Inferior parietal cortex (tissue), 1 donor: Measurements from ENCODE around the gene NUDT9.
"Not testable (repeated sequence)": the region's sequence is repeated elsewhere in the genome, so short reads cannot be mapped to it uniquely, and the experiment has no call there.

ENCODE experiments used
- DNase-seq: peaks from one replicate; pipeline ENCODE4 v3.0.0-alpha.2; 2016; ENCODE audit errors: extremely low spot score

The NUDT9 gene

DNA sequence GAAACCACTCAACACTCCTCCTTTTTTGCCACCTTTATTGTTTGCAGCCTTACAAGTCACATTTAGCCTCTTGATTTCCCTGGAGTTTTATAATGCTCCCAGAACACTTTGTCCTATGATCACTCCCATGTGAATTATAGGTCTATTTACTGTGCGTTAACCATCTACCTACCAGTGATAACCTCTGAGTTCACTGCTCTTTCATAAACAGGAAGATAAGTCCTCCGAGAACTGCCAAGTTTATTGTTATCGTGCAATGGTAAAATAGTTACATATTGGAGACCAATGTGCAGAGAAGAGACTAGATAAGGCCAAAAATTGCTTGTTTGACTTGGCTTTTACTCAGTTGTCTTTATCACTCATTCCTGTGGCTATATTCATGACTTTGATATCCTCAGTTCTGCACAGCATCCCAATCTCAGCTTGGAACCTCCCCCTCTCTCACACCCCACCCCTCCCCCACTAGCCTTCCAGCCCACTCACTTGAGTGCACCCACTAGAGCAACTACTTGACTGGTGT, 12.9 kb upstream of the NUDT9 start:
- DNase-seq, result no peak

DNA sequence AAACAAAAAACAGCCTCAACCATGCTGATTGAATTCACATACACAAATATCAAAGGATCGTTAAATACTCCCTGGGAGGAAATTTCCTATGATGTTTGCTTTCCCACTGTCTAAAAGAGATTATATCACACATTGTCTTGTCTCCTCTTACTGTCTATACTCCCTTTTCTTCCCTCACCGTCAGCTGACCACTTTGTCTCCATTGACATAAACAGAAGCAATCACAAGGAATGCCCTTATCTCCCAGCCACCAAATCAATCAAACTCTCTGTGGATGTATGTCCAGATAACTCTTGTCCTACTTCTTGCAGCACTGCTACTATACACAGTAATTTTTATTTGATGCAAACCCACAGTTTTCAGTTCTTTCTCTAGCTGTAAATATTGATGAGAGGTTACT, 12.2 kb upstream of the NUDT9 start:
- DNase-seq, result no peak

DNA sequence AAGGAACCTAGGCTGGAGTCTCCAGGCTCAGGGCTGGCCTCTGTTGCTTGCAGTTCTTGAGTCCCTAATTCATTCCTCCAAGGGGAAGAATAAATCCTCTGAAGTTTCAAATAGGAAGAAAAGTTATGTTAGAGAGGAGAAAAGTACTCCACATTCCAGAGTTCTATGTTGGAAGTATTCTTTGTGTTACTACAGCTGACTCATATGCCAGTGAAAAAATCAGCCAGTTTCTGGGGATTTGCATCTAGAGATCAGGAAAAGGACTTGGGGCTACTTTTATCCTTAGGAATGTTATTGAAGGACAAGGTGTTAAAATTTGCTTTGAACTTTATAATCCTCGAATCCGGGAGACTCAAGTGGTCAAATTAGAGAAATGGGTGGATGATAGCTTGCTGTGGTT, 11.7 kb upstream of the NUDT9 start:
- no peak for DNase-seq

DNA sequence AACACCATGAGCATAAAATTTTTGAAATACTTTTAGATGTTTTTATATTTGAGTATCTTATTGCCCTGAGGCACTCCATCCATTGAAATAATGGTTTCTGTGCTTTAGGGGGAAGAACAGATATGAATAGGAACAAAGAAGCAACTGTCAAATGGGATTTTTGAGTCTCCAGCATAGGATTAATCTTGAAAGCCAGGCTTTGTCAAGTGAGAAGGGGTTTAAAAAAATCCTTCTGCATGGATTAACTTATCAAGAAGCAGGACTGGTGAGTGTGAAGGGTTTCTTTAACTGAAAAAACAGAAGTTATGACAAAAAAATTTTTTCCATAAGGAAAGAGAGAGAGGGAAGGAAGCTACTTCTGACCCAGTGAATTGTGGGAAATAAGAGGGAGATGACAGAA, 7.6 kb upstream of the NUDT9 start:
- no peak for DNase-seq

DNA sequence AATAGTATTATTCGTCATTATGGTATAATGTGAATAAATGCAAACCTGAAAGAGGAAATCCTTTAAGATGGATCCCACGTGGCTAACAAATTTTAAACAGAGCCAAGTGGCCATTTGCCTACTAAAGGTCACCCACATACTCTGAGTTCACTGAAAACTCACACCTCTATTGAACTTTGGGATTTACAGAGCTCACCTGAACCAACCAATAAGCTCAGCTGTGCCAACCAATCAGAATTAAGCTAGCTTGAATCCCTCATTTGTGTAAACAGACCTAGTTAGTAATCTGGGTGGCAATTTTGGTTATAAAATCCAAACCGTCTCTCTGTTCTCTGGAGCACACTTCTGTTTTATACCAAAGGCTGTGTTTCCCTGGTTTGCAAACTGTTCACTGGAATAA, 5.4 kb upstream of the NUDT9 start:
- DNase-seq, result no peak

DNA sequence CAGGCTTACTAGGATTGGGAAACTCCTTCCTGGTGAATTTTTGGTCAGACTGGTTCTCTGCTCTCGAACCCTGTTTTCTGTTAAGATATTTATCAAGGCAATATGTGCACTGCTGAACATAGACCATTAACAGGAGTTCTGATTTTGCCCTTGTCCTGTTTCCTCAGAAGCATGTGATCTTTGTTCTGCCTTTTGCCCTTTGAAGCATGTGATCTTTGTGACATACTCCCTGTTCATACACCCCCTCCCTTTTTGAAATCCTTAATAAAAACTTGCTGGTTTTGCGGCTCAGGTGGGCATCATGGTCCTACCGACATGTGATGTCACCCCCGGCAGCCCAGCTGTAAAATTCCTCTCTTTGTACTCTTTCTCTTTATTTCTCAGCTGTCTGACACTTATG, 4.0 kb upstream of the NUDT9 start:
- not testable (repeated sequence) for DNase-seq

DNA sequence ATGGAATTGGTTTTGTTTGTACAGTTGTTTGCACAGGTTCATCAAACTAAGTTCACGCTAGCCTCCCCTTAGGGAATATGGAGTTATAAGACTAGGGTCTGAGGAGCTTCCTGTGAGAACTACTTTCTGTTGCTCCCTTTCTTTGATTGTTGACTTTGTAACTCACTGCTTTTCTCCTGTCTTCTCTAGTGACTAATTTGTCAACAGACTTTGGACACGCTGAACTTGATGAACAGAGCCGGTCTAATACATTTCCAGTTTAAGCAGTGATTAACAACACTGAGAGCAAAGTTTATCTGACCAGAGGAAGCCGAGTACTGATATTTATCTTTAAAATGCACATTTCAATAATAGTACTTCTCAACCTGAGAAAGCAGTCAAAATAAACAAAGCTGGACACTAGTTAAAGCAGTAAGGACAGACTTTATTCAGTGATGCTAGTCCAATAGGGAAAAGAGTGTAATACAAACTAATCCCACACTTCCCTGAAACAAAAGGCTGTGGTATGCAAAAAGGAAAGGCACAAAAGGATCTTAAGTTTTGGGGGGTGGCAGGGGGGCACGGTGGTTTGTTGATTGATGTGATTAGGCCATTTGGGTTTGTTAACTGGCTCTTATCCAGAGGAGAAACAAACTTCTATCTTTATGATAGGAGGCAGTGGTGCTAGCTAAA, 2.7 kb upstream of the NUDT9 start:
- DNase-seq, result no peak

DNA sequence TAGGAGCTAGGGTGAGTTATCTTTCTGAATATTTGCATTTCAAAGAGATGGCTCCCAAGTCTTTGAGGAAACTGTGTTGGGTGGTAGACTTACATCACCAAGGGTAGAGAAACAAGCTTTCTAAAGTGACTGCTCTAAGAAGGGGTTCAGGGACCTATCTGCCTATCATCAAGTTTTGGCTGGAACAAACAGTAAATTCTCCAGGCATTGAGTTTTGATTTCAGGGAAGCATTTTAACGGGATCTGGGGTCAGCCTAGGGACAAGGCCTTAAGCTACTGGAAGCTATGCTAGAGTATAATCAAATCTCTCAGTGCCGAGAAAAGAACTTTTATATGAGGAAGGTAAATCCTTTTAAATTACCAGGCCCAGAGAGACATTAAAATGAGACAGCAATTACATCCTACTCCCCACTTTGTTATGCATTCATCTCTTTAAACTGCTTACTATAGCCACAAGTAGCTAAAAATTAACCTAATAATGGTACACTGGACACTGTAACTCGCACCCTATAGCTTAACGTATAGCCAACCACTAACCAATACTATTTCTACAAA, 2.0 kb upstream of the NUDT9 start:
- no peak for DNase-seq

DNA sequence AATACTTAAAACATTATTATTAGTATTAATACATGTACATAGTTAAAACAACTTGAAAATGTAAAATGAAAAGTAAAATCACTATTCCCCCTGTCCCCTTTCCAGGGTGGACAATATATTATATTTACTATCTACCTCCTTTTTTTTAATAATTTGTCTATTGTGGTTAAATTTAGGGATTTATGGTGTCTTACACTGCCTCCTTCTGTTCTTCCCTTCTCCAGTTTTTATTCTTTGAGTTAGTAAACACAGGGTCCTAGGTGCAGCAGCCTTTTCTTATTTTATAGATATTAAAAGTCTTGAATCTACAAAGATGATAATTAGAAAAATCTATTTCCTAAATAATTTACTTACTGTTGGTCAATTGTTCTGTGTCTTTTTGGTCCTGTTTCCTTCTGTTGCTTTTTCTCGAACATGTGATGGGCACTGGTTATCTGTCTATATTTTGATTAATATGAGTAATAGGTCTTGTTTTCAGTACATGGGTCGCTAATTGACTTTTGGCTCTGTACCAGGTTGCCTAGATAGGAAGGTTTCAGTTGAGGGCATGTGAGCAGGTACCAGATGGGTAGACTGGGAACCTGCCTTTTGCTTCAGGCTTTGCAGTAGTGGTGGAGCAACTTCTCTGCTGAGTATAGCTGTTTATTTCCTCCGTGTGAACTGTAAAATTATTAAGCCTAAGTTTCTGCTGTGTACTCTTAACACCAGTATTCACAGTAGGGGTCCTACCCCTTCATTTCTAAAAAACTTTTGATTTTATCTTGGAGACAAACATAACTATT, 1.1 kb downstream of the NUDT9 start:
- peak; percentile 14 for DNase-seq

DNA sequence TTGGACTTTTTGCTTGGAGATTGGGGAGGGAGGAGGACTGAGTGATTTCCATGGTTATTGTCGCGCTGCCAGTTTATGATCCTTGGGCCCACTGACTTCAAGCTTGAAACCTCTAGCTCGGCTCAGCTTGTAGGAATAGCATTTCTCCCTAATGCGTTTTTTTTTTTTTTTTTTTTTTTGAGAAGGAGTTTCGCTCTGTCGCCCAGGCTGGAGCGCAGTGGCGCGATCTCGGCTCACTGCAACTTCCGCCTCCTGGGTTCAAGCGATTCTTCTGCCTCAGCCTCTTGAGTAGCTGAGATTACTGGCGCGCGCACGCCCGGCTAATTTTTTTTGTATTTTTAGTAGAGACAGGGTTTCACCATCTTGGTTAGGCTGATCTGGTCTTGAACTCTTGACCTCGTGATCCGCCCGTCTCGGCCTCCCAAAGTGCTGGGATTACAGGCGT, 1.7 kb downstream of the NUDT9 start:
- DNase-seq, result not testable (repeated sequence)

DNA sequence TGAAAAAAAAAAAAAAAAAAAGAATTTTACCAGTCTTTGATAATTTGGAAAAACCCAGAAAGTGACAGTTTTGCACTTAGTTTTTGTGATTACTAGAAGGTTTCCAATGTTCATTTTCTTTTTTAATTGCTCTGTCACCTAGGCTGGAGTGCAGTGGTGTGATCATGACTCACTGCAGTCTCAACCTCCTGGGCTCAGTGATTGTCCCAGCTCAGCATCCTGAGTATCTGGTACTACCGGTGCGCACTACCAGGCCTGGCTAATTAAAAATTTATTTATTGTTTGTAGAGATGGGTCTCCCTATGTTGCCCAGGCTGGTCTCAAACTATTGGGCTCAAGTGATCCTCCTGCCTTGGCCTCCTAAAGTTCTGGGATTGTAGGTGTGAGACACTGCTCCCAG, 3.3 kb downstream of the NUDT9 start:
- no peak for DNase-seq

DNA sequence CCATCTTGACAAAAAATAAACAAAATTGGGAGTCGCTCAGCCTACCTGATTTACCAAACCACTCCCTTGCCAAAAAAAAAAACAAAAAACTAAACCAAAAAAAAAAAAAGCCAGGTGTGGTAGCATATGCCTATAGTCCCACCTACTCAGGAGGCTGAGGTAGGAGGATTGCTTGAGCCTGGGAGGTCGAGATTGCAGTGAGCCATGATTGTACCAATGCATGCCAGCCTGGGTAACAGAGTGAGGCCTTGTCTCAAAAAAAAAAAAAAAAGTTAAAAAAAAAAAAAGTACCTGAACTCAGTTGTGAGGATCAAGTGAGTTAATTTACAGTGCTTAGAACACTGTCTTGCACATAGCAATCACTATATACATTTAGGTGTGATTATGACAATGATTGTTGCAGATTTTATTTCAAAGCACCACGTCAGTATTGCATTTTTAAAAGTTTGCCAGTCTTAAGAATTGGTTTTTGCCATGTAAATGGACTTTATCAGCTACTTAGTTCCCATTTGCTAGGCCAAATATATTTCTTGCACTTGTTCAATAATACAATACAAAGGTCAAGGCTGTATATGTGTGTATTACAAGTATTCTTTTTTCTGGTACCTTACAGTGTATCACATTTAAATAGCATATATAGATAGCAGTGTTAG, 4.6 kb downstream of the NUDT9 start:
- DNase-seq, result no peak

DNA sequence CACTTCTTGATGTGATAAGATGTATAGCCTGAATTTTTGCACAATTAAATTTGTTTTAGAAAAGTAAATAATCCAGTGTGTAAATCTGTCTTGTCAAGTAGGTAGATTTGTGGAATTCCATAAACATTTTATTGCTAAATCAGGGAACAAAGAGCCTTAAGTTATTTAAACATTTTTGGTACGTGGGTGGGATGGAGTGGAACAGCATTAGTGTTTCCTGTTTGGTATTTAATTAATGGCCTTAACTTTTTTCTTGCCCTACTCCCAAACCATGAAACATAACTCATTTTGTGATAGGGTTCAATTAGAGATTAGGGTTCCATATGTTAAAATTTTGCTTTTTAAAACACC, 5.1 kb downstream of the NUDT9 start:
- no peak for DNase-seq

DNA sequence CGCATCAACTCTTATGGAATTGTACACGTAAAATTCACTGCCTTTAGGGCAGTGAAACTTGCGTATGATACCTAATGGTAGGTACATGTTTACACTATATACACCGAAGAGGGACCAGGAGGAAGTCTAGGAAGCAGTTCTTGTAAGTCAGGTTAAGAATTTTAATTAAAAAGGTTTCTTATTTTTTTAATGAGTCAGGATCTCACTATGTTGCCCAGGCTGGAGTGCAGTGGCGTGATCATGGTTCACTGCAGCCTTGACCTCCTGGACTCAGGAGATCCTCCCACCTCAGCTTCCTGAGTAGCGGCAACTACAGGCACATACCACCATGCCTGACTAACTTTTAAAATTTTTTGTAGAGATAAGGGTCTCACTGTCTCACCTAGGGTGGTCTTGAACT, 6.6 kb downstream of the NUDT9 start:
- DNase-seq, result no peak

DNA sequence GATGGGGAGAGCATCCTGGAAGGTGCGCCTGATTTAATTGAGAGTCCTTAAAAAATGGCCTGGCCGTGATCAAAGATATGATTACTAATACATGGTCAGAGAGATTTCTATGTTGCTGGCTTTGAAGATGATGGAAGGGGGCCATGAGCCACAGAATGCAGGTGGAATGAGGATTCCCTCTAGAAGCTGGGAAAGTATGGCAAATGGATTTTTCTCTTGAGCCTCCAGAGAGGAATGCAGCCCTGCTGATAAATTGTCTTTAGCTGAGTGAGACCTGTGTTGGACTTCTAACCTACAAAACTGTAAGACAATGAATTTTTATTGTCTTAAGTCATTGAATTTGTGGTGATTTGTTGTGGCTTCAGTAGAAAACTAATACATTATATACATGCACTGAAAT, 7.7 kb downstream of the NUDT9 start:
- no peak for DNase-seq

DNA sequence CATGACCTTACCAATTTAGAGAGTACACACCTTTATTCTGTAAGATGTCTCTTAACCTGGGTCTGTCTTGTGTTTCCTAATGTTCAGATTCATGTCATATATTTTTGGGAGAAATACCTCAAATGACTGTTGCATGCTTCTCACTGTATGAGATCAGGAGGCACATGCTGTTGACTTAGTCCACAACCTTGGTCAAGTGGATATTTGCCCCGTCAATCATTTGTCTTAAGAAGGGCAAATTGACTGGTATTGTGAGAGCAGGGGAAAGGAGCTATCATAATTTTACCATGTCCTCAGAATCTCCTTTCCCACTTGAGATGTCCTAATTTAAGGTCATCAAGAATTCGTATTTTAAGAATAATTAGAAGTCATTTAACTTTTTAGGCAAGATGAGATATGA, 11.0 kb downstream of the NUDT9 start:
- DNase-seq, result no peak

DNA sequence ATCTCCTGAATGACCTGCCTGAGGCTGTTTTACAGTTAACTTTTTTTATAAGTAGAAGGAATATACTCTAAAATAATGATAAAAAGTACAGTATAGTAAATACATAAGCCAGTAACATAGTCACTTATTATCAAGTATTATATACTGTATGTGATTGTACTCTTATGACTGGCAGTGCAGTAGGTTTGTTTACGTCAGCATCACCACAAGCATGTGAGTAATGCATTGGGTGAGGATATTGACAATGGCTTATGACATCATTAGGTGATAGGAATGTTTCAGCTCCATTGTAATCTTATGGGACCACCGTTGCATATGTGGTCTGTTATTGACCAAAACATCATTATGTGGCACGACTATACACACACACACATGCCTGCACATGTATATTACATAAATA, 20.5 kb downstream of the NUDT9 start:
- no peak for DNase-seq

DNA sequence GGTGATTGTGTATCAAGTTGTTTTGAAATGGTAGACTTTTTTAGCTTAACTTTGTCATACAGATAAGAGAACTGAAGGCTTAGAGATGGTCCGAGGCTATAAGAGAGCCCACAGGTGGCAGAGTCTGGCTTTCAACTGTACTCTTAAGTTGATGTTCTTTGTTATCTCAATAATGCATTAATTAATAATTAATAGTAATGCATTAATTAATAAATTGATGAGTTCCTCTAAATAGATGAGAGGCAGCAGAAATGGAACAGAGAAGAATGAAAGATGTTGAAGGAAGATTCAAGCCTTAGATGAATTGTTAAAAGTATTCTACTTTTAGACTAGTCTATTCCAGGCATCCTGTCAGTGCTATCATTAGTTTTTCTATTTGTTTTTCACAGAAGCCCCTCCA, 22.4 kb downstream of the NUDT9 start:
- DNase-seq, result no peak

DNA sequence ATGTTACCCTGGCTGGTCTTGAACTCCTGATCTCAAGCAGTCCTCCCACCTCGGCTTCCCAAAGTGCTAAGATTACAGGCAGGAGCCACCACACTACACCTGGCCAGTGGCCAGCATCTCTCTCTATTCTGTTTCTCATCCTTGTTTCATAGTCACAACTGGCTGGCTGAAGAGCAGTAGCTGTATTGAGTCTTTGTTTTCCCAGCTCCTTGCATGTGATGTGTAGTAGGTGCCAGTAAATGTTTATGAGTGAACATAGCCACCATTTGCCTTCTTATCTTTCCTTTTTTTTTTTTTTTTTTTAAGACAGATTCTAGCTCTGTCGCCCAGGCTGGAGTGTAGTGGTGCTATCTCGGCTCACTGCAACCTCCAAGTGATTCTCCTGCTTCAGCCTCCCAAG, 23.6 kb downstream of the NUDT9 start:
- no peak for DNase-seq

DNA sequence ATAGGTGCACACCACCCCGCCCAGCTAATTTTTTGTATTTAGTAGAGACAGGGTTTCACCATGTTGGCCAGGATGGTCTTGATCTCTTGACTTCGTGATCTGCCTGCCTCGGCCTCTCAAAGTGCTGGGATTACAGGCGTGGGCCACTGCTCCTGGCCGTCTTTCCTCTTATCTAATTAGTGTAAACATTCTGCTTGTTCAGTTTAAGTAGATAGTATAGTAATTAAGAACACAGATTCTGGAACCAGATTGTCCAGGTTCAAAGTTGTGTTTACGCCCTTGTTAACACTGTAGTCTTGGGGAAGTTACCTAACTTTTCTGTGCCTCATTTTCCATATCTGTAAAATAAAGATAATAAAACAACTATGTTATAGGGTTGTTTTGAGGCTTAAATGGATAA, 24.0 kb downstream of the NUDT9 start:
- not testable (repeated sequence) for DNase-seq

DNA sequence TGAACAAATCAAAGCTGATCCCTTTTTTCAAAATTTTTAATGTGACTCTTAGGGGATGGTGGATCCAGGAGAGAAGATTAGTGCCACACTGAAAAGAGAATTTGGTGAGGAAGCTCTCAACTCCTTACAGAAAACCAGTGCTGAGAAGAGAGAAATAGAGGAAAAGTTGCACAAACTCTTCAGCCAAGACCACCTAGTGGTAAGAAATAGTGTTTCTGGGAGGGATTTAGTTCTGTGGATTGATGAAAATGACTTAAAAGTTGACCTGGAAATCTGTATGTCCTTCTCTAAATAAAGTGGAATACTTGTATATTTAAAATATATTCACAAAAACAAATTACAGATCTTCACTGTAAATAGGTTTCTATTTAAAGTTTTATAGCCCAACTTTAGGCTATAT, 29.2 kb downstream of the NUDT9 start:
- DNase-seq, result no peak

DNA sequence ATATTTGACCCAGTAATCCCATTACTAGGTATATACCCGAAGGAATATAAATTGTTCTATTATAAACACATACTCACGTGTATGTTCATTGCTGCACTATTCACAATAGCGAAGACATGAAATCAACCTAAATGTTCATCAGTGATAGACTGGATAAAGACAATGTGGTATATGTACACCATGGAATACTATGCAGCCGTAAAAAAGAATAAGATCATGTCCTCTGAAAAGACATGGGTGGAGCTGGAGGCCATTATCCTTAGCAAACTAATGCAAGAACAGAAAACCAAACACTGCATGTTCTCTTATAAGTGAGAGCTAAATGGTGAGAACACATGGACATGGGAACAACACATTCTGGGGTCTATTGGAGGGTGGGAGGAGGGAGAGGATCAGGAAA, 36.5 kb downstream of the NUDT9 start:
- DNase-seq, result no peak

DNA sequence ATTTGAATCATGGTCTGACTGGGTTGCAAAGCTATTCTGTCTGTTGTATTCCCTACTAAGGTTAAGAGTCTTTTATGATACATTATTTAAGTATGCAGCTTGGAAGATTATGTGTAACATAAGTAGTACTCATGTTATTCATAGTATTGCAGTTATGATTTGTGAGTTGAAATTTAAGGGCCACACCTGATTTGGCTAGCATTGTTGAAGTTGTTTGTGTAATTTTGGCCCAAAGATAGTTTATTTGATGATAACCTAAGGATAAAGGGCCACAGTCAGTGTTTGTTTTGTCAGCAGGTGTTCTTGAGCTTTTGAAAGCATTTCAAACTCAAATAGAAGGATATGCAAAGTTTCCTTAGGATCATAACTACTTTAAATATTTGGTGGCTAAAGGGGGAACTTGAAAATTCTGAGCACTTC, 38.9 kb downstream of the NUDT9 start:
- no peak for DNase-seq
